IPS-15b (cell line): ENCODE measurements around the gene CHTF18.
"Not testable (repeated sequence)": the region's sequence is repeated elsewhere in the genome, so short reads cannot be mapped to it uniquely, and the experiment has no call there.

Experiments used
- H3K27me3 ChIP-seq: one replicate; pipeline ENCODE4 v1.6.1; 2013; ENCODE audit warnings: low read length; ENCODE audit not compliant: control insufficient read depth, insufficient read depth
- H3K36me3 ChIP-seq: one replicate; pipeline ENCODE4 v1.6.1; 2013; ENCODE audit warnings: low read length; ENCODE audit not compliant: control insufficient read depth, insufficient read depth
- H3K4me1 ChIP-seq: one replicate; pipeline ENCODE4 v1.6.1; 2013; ENCODE audit warnings: mild to moderate bottlenecking, low read length; ENCODE audit not compliant: control insufficient read depth, insufficient read depth
- H3K4me3 ChIP-seq: one replicate; pipeline ENCODE4 v1.5.1; 2013; ENCODE audit warnings: low read depth, low read length
- H3K9ac ChIP-seq: one replicate; pipeline ENCODE4 v1.6.1; 2013; ENCODE audit warnings: low read depth, mild to moderate bottlenecking, low read length
- H3K9me3 ChIP-seq: one replicate; pipeline ENCODE4 v1.6.1; 2013; ENCODE audit warnings: mild to moderate bottlenecking, low read length; ENCODE audit not compliant: control insufficient read depth, insufficient read depth

Gene CHTF18

DNA sequence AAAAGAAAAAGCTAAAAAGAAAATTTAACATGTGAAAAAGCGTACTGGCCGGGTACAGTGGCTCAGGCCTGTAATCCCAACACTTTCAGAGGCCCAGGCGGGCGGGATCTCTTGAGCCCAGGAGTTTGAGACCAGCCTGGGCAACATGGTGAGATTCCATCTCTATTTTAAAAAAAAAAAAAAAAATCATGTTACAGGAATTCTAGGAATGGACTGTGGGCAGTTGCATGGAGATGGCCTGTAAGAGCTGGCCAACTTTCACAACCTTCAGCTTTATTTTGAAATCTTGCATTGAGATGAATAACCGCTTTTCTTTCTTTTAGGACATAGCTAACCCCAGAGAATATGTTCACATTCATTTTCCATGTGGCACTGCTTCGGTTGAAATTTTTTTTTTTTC is 39.4 kb upstream of the CHTF18 start:
- no peaks in the 10 kb centered on the region for H3K9me3 ChIP-seq
- no peak overlapping the region for H3K9ac ChIP-seq
- H3K4me3 ChIP-seq = no peak overlapping the region
- no peaks in the 10 kb centered on the region for H3K27me3 ChIP-seq
- peaks cover 8% of the 10 kb centered on the region for H3K4me1 ChIP-seq
- H3K36me3 ChIP-seq = no peaks in the 10 kb centered on the region

DNA sequence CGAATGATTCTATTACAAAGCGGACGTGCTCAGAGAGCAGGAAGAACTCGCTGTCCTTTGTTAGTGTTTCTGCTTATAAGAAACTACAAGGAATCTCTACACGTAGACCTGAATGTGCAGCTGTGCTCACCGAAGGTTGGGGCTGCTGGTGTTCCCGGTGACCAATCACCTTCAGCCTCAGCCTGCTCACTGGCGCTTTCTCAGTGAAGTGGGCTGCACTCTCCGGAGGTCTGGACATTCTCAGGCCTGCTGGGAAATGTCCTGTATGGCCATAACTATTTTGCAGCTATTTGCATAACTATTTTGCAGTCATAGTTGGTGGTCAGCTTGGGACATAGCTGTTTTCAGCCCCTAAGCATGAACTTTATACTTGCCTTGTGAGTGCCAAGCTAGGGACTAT is 37.9 kb upstream of the CHTF18 start:
- Histone ChIP-seq H3K4me3 (no peak overlapping the region), H3K9ac (no peak overlapping the region), H3K27me3 (no peaks in the 10 kb centered on the region), H3K36me3 (no peaks in the 10 kb centered on the region), H3K4me1 (peaks cover 8% of the 10 kb centered on the region), H3K9me3 (no peaks in the 10 kb centered on the region)

DNA sequence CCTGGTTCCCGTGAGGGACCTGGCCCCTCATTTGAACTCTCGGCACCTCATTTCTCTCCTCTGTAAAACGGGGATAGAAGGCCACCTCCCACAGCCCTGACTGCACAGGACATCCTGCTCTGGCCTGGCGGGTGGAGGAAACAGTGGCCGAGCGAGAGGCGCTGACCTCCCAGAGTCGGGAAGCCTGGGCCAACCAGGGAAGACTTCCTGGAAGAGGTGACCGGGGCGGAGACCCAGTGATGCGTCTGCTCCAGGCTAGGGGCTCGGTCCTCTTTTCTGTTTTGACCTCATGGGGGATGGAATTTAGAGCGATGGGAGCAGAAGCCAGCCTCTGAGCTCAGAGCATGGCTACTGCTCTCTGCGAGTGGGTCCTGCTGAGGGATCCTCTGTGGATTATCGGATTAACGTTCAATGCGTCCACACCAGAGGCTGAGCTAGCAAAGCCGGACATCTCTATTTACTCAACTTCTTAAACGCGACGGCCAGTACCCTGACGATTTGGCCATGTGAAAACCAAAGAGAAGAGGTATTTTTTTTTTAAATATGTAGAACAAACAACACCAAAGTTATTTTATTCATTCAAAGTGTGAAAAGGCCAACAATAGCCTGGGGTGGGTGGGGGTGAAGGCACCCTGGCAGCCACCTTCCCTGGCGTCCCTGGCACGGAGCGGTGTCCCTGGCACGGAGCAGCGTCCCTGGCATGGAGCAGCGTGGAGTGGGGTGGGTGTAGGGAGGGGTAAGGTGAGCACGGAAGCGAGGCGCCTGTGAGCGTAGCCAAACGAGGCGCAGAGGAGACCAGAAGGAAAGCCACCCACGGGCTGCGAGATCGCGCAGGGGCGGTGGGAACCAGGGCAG is 37.0 kb upstream of the CHTF18 start:
- Histone ChIP-seq H3K4me3 (peak overlapping the region; percentile 11), H3K9me3 (no peaks in the 10 kb centered on the region), H3K4me1 (peaks cover 8% of the 10 kb centered on the region), H3K9ac (no peak overlapping the region), H3K27me3 (no peaks in the 10 kb centered on the region), H3K36me3 (no peaks in the 10 kb centered on the region)

DNA sequence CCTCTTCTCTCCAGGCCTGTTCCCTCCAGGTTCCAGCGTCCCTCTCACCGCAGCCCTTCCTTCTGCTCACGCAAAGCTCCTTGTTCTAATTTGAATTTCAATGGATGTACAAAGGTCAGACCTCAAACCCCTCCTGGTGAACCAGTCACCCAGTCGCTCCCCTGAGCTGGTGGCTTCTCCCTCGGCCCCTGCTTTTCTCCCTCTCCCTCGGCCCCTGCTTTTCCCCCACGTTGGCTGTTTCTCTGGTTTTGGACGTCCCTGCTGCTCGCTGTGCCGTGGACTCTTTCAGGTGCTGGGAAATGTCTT is 36.5 kb upstream of the CHTF18 start:
- Histone ChIP-seq H3K9ac (no peak overlapping the region), H3K9me3 (no peaks in the 10 kb centered on the region), H3K4me3 (peak overlapping the region; percentile 11), H3K4me1 (peaks cover 8% of the 10 kb centered on the region), H3K27me3 (no peaks in the 10 kb centered on the region), H3K36me3 (no peaks in the 10 kb centered on the region)

DNA sequence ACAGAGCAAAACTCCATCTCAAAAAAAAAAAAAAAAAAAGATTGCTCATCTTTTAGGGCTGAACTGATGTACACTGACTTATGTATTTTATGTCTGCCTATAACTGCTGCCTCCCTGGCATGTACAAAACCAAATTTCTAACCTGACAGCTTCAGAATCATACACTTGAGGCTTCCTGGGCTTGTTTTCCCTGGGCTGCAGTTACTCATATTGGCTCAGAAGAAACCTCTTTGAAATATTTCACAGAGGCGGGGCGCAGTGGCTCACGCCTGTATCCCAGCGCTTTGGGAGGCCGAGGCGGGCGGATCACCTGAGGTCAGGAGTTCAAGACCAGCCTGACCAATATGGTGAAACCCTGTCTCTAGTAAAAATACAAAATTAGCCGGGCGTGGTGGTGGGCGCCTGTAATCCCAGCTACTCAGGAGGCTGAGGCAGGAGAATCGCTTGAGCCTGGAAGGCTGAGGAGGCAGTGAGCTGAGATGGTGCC is 34.3 kb upstream of the CHTF18 start:
- not testable (repeated sequence) for H3K36me3 ChIP-seq, H3K9ac ChIP-seq, H3K9me3 ChIP-seq, H3K4me1 ChIP-seq, H3K4me3 ChIP-seq, H3K27me3 ChIP-seq

DNA sequence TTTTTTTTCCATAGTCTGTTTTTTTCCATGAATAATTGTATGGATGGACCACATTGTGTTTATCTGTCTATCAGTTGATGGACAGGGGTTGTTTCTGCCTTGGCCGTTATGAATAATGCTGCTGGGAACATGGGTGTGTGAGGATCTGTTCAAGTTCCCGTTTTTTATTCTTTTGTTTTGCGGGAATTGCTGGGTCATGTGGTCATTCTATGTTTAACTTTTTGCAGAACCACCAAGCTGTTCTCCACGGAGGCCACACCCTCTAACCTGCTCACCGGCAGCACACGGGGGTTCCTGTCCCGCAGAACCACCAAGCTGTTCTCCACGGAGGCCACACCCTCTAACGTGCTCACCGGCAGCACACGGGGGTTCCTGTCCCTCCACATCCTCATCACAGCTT is 33.8 kb upstream of the CHTF18 start:
- Histone ChIP-seq H3K27me3 (no peaks in the 10 kb centered on the region), H3K4me1 (peaks cover 8% of the 10 kb centered on the region), H3K9me3 (no peaks in the 10 kb centered on the region), H3K36me3 (no peaks in the 10 kb centered on the region), H3K4me3 (no peak overlapping the region), H3K9ac (no peak overlapping the region)

DNA sequence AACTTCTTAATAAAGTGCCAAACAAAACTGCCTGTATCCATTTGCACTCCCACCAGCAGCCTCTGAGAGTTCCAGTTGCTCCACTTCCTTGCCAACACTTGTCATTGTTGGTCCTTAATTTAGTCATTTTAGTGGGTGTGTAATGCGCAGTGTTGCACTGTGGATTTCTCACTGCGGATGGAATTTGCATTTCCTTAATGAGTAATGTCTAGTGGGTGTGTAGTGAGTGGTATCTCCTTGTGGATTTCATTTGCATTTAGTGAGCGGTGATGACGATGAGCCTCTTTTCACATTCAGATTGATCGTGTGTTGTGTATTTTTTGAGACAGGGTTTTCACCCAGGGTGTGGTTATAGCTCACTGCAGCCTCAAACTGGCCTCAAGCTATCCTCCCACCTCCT is 32.0 kb upstream of the CHTF18 start:
- no peaks in the 10 kb centered on the region for H3K36me3 ChIP-seq
- H3K9me3 ChIP-seq = no peaks in the 10 kb centered on the region
- H3K4me1 ChIP-seq = peaks cover 4% of the 10 kb centered on the region
- H3K4me3 ChIP-seq = no peak overlapping the region
- no peak overlapping the region for H3K9ac ChIP-seq
- H3K27me3 ChIP-seq = no peaks in the 10 kb centered on the region

DNA sequence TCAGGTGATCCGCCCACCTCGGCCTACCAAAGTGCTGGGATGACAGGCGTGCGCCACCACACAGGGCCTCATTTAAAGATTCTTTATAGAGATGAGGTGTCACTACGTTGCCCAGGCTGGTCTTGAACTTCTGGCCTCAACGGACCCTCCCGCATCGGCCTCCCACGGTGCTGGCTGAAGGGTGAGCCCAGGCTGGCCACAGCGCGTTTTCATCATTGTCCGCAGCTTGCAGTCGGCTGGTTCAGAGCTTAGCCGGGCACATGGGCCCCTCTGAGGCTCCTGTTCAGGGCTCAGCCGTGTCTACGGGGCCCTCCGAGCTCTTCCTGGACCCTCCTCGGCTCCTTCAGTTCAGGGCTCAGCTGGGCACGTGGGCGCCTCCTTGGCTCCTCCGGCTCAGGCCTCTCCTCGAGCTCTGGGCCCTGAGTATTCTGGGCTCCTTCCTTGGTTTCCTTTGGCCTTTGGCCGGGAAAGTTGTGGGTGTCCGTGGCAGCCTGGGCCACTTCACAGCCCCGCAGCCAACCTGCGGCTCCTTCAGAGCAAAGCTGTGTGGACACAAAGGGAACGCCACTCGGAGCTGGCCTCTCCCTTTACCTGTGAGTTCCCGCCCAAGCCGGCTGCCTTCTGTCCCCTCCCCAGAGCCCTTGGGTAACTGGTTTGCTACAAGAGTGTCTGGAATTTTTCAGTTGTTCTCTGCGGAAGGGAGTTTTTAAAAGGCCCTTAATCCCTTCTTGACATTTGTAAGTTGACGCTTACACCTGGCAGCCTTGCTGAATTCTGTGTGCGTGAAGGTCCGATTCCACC is 29.1 kb upstream of the CHTF18 start:
- Histone ChIP-seq H3K9ac (no peak overlapping the region), H3K4me3 (no peak overlapping the region), H3K9me3 (no peaks in the 10 kb centered on the region), H3K4me1 (no peaks in the 10 kb centered on the region), H3K27me3 (no peaks in the 10 kb centered on the region), H3K36me3 (no peaks in the 10 kb centered on the region)

DNA sequence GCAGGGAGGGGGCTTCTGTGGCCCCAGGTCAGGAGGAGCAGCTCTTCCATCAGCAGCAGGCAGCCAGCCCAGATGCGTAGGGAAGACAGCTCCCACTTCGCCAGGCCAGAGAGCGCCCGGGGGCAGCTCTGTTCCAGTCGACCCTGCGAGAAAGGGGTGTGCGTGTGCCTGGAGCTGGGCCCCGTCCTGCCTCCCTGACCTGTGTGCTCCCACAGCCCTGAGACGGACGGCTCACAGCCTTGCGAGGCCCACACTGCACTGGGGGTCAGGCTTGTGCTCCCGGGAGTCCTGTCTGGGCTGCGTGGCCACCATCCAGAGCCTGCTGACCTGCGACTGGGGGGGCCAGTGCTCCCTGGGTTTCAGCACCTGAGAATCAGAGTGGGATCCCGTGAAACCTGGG is 28.4 kb upstream of the CHTF18 start:
- H3K4me1 ChIP-seq = no peaks in the 10 kb centered on the region
- H3K9ac ChIP-seq = no peak overlapping the region
- H3K4me3 ChIP-seq = no peak overlapping the region
- no peaks in the 10 kb centered on the region for H3K9me3 ChIP-seq
- no peaks in the 10 kb centered on the region for H3K27me3 ChIP-seq
- no peaks in the 10 kb centered on the region for H3K36me3 ChIP-seq

DNA sequence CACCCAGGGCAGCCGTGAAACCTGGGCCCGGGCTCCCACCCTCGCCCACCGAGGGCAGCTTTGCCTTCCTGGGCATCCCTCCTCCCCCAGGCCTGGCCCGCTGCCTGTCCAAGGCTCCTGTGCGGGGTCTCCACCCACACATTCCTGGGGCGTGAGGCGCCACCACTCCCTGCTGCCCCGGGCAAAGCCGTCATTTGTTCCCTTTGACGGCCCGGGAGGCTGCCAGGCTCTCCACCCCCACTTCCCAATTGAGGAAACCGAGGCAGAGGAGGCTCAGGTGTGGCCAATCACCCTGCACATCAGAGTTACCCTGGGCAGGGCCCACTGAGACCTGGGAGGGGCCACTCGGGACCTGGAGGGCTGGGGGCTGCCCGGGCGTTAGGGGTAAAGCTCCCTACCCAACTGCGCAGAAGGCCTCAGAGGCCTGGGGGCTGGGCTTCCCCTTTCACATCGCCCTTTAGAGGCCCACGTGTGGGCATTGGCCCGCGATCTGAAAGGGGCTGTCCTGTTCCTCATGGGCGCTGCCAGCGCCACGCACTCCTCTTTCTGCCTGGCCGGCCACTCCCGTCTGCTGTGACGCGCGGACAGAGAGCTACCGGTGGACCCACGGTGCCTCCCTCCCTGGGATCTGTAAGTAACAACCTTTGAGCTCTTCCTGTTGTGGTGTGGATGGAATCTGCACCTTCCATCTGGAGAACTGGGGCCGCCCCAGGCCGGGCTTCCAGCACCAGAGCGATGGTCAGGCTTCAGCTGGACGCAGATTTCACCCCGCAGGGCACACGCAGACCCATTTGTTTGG is 27.7 kb upstream of the CHTF18 start, which contains the start of gene MSLN:
TSS of gene MSLN (plus strand) at position 190 of the 799 bp plus-strand sequence. CDS start 1,947 bp downstream, outside the sequence.
- no peaks in the 10 kb centered on the region for H3K27me3 ChIP-seq
- H3K36me3 ChIP-seq = no peaks in the 10 kb centered on the region
- no peaks in the 10 kb centered on the region for H3K4me1 ChIP-seq
- no peaks in the 10 kb centered on the region for H3K9me3 ChIP-seq
- no peak within 1 kb of the TSS for H3K4me3 ChIP-seq
- no peak within 1 kb of the TSS for H3K9ac ChIP-seq

DNA sequence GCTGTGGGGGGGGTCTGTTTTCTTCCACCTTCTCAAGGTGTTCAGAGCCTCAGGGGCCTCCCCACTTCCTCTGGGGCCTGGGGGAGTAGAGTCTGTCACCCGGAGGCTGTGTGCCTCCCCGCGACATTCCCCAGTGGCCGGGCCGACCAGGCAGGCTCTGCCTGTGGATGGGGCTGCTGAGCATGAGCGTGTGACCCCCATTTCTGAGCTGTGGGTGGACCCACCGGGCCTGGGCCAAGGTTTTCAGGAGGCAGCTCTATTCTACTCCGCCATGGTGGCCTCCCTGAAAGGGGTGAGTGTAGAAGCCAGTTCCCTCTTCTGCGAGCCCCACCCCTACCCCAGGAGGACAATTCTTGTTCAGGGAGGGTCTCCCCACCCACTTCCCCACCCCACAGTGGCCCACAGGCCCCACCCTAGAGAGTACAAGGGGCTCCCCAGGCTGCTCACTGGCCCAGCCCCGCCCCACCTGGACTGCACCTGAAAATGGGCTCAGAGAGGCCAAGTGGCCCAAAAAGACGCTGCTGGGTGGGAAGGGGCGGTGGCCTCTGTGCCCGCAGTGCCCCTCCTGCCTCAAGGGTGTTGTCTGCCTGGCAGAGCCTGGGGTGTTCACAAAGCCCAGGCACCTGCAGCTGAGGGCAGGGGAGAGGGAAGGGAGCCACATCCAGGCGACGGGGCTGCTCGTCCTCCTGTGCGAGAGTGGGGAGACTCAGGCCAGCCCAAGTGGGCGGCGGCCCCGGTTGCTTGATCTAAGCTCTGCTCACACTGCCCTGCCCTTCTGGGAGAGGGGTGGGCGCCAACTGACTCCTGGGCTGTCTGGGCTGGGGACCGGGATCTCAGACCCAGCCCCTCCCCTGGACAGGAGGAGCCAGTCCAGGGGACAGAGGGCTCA is 26.6 kb upstream of the CHTF18 start:
- no peak overlapping the region for H3K9ac ChIP-seq
- H3K9me3 ChIP-seq = no peaks in the 10 kb centered on the region
- no peaks in the 10 kb centered on the region for H3K36me3 ChIP-seq
- no peaks in the 10 kb centered on the region for H3K27me3 ChIP-seq
- no peaks in the 10 kb centered on the region for H3K4me1 ChIP-seq
- no peak overlapping the region for H3K4me3 ChIP-seq
